A673 (cell line): ENCODE measurements around the gene CKAP4.

Source experiments
- CTCF ChIP-seq: fragments of 300-800, 200-600 bp; sonication (generic); conservative IDR thresholded peaks from 2 replicates; pipeline ENCODE4 v1.5.1; 2017; ENCODE audit warnings: low read depth, mild to moderate bottlenecking, antibody characterized with exemption, low read length, moderate library complexity, mixed read lengths
- EZH2 ChIP-seq: fragments of 200-600 bp; sonication (generic); IDR thresholded peaks from 2 replicates; pipeline ENCODE4 v1.6.1; 2017; ENCODE audit warnings: borderline replicate concordance, low read depth, mild to moderate bottlenecking, mixed read lengths, antibody characterized with exemption, low read length; ENCODE audit not compliant: poor library complexity, severe bottlenecking

GRCh38 chr12:106213662-106214061, 34.2 kb downstream of the CKAP4 start:
- TF ChIP-seq CTCF (no peak), EZH2 (no peak)
